Tibial artery (tissue), 4 donors: Measurements from ENCODE around the gene LIX1.
"Not testable (repeated sequence)": the region's sequence is repeated elsewhere in the genome, so short reads cannot be mapped to it uniquely, and the experiment has no call there.

Experiments used
- DNase-seq, 2 donors: peaks; one replicate each; pipeline ENCODE4 v3.0.0-alpha.2; 2019
- H3K27ac ChIP-seq, 2 donors: fragments of 200-600 bp; sonication (generic) in 1 of 2; 1 replicate in 1 of 2; 2 replicates in 1 of 2; pipeline ENCODE4 v1.5.1; 2018 to 2019; ENCODE audit warnings: mild to moderate bottlenecking in 1 of 2
- H3K27me3 ChIP-seq, 2 donors: fragments of 200-600 bp; sonication (generic) in 1 of 2; one replicate each; pipeline versions ENCODE4 v1.5.1 to v1.6.0; 2016 to 2019
- H3K36me3 ChIP-seq, 3 donors: fragments of 200-600 bp; sonication (generic) in 2 of 3; one replicate each; pipeline ENCODE4 v1.5.1; 2016 to 2019; ENCODE audit warnings: mild to moderate bottlenecking in 2 of 3
- H3K4me1 ChIP-seq, 4 donors: fragments of 200-600 bp; sonication (generic) in 2 of 4; 1 replicate in 3 of 4; 2 replicates in 1 of 4; pipeline ENCODE4 v1.5.1; 2016 to 2019
- H3K4me3 ChIP-seq, 2 donors: fragments of 200-600 bp; sonication (generic) in 1 of 2; 1 replicate in 1 of 2; 2 replicates in 1 of 2; pipeline ENCODE4 v1.5.1; 2018 to 2019; ENCODE audit warnings: mild to moderate bottlenecking in 2 of 2
- H3K9me3 ChIP-seq, 3 donors: fragments of 200-600 bp; sonication (generic) in 1 of 3; one replicate each; pipeline ENCODE4 v1.5.1; 2016 to 2019
- CTCF ChIP-seq, 2 experiments: fragments of 200-600 bp in 1 of 2; fragments of 450-650 bp in 1 of 2; IDR thresholded peaks; one replicate each; pipeline ENCODE4 v1.5.1; 2017 to 2019; ENCODE audit warnings: antibody characterized with exemption in 2 of 2, mild to moderate bottlenecking in 1 of 2, moderate library complexity in 1 of 2
- intact Hi-C: fragments of 100-400 bp; cut with DNase I; formaldehyde crosslinking; loops from one replicate; pipeline ENCODE4 v1.15.0; 2023; ENCODE audit warnings: low total_unique reads

LIX1 gene

DNA sequence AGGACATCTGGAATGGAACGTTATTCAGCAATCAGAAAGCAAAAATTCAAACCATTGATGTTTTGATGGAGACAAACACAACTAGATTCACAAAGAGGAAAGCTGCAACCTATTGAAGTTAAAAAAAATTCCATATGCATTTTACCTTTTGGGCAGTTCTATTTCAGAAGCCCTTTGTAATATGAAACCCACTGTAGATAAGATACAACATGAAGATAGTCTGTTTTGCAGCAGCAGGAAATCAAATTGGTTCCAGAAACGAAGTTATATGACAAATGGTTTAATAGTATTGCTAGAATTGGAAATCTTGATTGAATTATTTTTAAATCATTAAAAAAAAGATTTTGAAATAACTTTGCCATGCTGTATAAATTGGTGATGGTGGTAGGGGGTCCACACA is 872 bp downstream of the LIX1 start:
- H3K27me3 ChIP-seq = peaks cover 0 to 7% of the 10 kb centered on the region in 2 donors
- intact Hi-C loops = no loop called here
- DNase-seq = no peak
- no peak overlapping the region for H3K4me3 ChIP-seq
- no peaks in the 10 kb centered on the region for H3K4me1 ChIP-seq
- TF ChIP-seq CTCF (IDR thresholded peaks at IDR 0.05) = no peak
- H3K9me3 ChIP-seq = no peaks in the 10 kb centered on the region
- no peaks in the 10 kb centered on the region for H3K36me3 ChIP-seq
- H3K27ac ChIP-seq = no peak overlapping the region

DNA sequence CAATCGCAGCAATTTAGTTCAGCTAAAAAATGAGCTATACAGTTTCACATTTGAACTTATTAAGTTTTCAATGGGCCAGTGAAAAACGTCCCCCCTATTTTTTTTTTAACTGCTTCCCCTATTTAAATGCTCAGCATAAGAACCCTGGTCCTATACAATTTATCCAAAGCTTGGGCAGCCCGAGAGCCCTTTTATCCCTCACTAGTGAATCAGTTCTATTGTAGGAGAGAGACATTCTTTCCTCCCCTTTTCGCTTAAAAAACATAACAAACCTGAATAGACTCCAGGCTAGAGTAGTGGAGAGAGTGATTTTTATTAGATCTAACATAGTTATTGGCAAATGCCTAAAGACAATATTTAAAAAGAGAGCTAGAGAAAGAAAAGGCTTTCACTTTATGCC is 1.4 kb downstream of the LIX1 start:
- DNase-seq = no peak
- TF ChIP-seq CTCF (IDR thresholded peaks at IDR 0.05) = no peak
- Histone ChIP-seq H3K27me3 (peaks cover 0 to 7% of the 10 kb centered on the region in 2 donors), H3K4me1 (no peaks in the 10 kb centered on the region), H3K27ac (no peak overlapping the region), H3K9me3 (no peaks in the 10 kb centered on the region), H3K4me3 (no peak overlapping the region), H3K36me3 (no peaks in the 10 kb centered on the region)
- intact Hi-C loops = no loop called here

GRCh38 chr5:97140250-97140649 is 2.2 kb downstream of the LIX1 start:
- H3K27ac ChIP-seq, intact Hi-C loops, DNase-seq, H3K4me3 ChIP-seq, H3K4me1 ChIP-seq, H3K36me3 ChIP-seq, H3K27me3 ChIP-seq, H3K9me3 ChIP-seq: not testable (repeated sequence)

GRCh38 chr5:97136475-97136874 is 5.9 kb downstream of the LIX1 start:
- Histone ChIP-seq H3K27me3 (peaks cover 0 to 7% of the 10 kb centered on the region in 2 donors), H3K4me1 (no peaks in the 10 kb centered on the region), H3K27ac (no peak overlapping the region), H3K4me3 (no peak overlapping the region), H3K36me3 (no peaks in the 10 kb centered on the region), H3K9me3 (no peaks in the 10 kb centered on the region)
- TF ChIP-seq CTCF (IDR thresholded peaks at IDR 0.05) = no peak
- intact Hi-C loops = no loop called here
- DNase-seq = no peak

DNA sequence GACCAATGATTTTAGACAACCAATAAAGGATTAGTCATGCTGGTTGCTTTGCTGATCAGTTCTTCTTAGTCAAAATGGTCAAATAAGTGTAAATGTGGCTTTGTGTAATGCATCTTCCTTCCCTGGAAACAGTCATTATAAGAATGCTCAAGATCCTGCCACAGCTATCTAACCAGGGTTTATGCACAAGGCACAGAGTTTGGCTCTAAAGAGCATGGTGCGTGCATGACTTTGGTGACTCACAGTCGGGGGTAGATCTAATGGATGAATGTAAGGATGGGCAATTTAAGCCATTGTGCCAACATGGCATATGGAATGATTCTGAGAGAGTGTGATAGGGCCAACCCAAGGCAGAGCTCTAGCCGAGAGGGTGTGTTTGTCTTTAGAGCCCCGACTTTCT is 6.5 kb downstream of the LIX1 start:
- DNase-seq = no peak
- H3K27ac ChIP-seq = no peak overlapping the region
- TF ChIP-seq CTCF (IDR thresholded peaks at IDR 0.05) = no peak
- no peaks in the 10 kb centered on the region for H3K4me1 ChIP-seq
- H3K4me3 ChIP-seq = no peak overlapping the region
- no peaks in the 10 kb centered on the region for H3K9me3 ChIP-seq
- intact Hi-C loops = no loop called here
- no peaks in the 10 kb centered on the region for H3K36me3 ChIP-seq
- peaks cover 0 to 7% of the 10 kb centered on the region in 2 donors for H3K27me3 ChIP-seq

GRCh38 chr5:97134634-97135033 is 7.8 kb downstream of the LIX1 start:
- DNase-seq = no peak
- Histone ChIP-seq H3K27ac (no peak overlapping the region), H3K36me3 (no peaks in the 10 kb centered on the region), H3K4me3 (no peak overlapping the region), H3K27me3 (peaks cover 0 to 7% of the 10 kb centered on the region in 2 donors), H3K4me1 (no peaks in the 10 kb centered on the region), H3K9me3 (no peaks in the 10 kb centered on the region)
- TF ChIP-seq CTCF (IDR thresholded peaks at IDR 0.05) = no peak
- intact Hi-C loops = no loop called here
